BJ (cell line): ENCODE data around the gene PRKCA. TPM values are rescaled to one million over a fixed set of nuclear protein-coding genes. Genes with fewer than 3 reads are reported as not detected.

Source experiments
- CTCF ChIA-PET: fragments of 350-600 bp; formaldehyde crosslinking; extraction: SDS; loops from one replicate; lab custom pipeline; 2021; ENCODE audit warnings: antibody characterized with exemption, inconsistent platforms; lab: Yijun Ruan, JAX
- POLR2A ChIA-PET: fragments of 300-600 bp; sonication (Branson Sonifier 250); formaldehyde crosslinking; extraction: SDS; loops from one replicate; lab custom pipeline; 2021; ENCODE audit warnings: antibody characterized with exemption; lab: Charles Lee
- DNase-seq: peaks from one replicate; pipeline ENCODE4 v3.0.0-alpha.2; 2011; ENCODE audit warnings: low read depth
- H3K27me3 ChIP-seq: 2 replicates; pipeline ENCODE4 v1.6.0; 2011; ENCODE audit warnings: low read length; ENCODE audit not compliant: control insufficient read depth, insufficient read depth
- H3K36me3 ChIP-seq: 2 replicates; pipeline ENCODE4 v1.5.1; 2011; ENCODE audit warnings: low read length; ENCODE audit not compliant: control insufficient read depth, insufficient read depth
- H3K4me3 ChIP-seq: 2 replicates; pipeline ENCODE4 v1.5.1; 2011; ENCODE audit warnings: low read depth, mild to moderate bottlenecking, control low read depth, low read length
- polyA plus RNA-seq: library from polyadenylated mRNA; depleted of rRNA; stranded (reverse); fragments of >200 nt; gene quantifications from 2 replicates; pipeline ENCODE4 v1.2.3, GENCODE V29; 2011
- TF ChIP-seq, protein P1 (sequence below): IDR thresholded peaks from 2 replicates; pipeline ENCODE4 v1.5.1; 2011; ENCODE audit warnings: low read depth, mild to moderate bottlenecking, control low read depth, inconsistent platforms, low read length, moderate library complexity; ENCODE audit not compliant: insufficient read depth

Gene PRKCA
- polyA plus RNA-seq, 1 experiment = 38.7 TPM

- no peak overlapping the region for H3K4me3 ChIP-seq
- ChIA-PET POLR2A (no interaction called here), CTCF (interaction anchor here (0.7 kb wide), 1 partner anchor 25 kb away, joined by 3 read pairs; no protein-coding TSS in a partner anchor)
- H3K36me3 ChIP-seq = no peaks in the 10 kb centered on the region; the same call in 1 of the 2 replicates
- DNase-seq = no peak
- TF ChIP-seq, protein P1, sequence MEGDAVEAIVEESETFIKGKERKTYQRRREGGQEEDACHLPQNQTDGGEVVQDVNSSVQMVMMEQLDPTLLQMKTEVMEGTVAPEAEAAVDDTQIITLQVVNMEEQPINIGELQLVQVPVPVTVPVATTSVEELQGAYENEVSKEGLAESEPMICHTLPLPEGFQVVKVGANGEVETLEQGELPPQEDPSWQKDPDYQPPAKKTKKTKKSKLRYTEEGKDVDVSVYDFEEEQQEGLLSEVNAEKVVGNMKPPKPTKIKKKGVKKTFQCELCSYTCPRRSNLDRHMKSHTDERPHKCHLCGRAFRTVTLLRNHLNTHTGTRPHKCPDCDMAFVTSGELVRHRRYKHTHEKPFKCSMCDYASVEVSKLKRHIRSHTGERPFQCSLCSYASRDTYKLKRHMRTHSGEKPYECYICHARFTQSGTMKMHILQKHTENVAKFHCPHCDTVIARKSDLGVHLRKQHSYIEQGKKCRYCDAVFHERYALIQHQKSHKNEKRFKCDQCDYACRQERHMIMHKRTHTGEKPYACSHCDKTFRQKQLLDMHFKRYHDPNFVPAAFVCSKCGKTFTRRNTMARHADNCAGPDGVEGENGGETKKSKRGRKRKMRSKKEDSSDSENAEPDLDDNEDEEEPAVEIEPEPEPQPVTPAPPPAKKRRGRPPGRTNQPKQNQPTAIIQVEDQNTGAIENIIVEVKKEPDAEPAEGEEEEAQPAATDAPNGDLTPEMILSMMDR = no peak
- H3K27me3 ChIP-seq = no peaks in the 10 kb centered on the region
Measured at GRCh38 chr17:66364508-66364907, 62.1 kb downstream of the PRKCA start.

- Histone ChIP-seq H3K36me3 (no peaks in the 10 kb centered on the region; the same call in 1 of the 2 replicates), H3K27me3 (no peaks in the 10 kb centered on the region), H3K4me3 (no peak overlapping the region)
- ChIA-PET CTCF (no interaction called here), POLR2A (no interaction called here)
- TF ChIP-seq, protein P1 = no peak
- DNase-seq = no peak
Measured at GRCh38 chr17:66364990-66365490, 62.6 kb downstream of the PRKCA start.

- TF ChIP-seq, protein P1 = no peak
- DNase-seq = no peak
- H3K27me3 ChIP-seq = no peaks in the 10 kb centered on the region
- POLR2A ChIA-PET = no interaction called here
- CTCF ChIA-PET = no interaction called here
- H3K36me3 ChIP-seq = no peaks in the 10 kb centered on the region; the same call in 1 of the 2 replicates
- H3K4me3 ChIP-seq = no peak overlapping the region
Measured at GRCh38 chr17:66365903-66366302, 63.5 kb downstream of the PRKCA start.

DNA sequence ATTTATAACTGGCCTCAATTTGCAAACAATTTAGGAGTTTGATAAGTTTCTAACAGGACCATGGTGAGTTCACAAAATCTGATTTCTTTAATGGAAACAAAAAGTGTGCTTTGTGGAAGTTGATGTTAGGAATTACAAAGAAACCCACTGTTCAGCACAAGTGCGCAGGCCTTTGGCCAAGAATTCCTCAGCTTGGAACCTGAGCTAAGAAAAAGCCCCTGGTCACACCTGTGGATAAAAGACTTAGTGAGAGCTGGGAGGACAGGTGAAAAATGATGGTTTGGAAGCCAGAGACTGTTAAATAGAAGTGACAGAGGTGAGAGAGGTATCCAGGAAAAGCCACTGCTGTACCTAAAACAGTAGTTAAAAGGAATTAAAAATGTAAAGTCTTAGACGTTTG, 64.7 kb downstream of the PRKCA start:
- H3K27me3 ChIP-seq = no peaks in the 10 kb centered on the region
- CTCF ChIA-PET = no interaction called here
- POLR2A ChIA-PET = no interaction called here
- no peak for DNase-seq
- no peak overlapping the region for H3K4me3 ChIP-seq
- no peaks in the 10 kb centered on the region; the same call in 1 of the 2 replicates for H3K36me3 ChIP-seq
- TF ChIP-seq, protein P1 = no peak

GRCh38 chr17:66369830-66370229, 67.4 kb downstream of the PRKCA start:
- CTCF ChIA-PET = interaction anchor here (1.2 kb wide), 1 partner anchor 47 kb away, joined by 3 read pairs; no protein-coding TSS in a partner anchor
- Histone ChIP-seq H3K27me3 (no peaks in the 10 kb centered on the region), H3K36me3 (no peaks in the 10 kb centered on the region; the same call in 1 of the 2 replicates), H3K4me3 (no peak overlapping the region)
- DNase-seq = no peak
- POLR2A ChIA-PET = no interaction called here
- TF ChIP-seq, protein P1 = no peak
